DLD1 (cell line): Measurements from ENCODE around the gene DCST2.

Experiments used
- in situ Hi-C: cut with HindIII; loops from 2 replicates; pipeline ENCODE4 v1.10.0; 2017; ENCODE audit warnings: low sequenced_read_pairs

The DCST2 gene

GRCh38 chr1:155070158-155070621 lies 36.6 kb upstream of the DCST2 start:
- in situ Hi-C loops, result no loop called here

- in situ Hi-C loops, result no loop called here
Observed at GRCh38 chr1:155069551-155070157, 36.1 kb upstream of the DCST2 start.

- in situ Hi-C loops, result no loop called here
Observed at GRCh38 chr1:155068599-155068998, 35.0 kb upstream of the DCST2 start.

DNA sequence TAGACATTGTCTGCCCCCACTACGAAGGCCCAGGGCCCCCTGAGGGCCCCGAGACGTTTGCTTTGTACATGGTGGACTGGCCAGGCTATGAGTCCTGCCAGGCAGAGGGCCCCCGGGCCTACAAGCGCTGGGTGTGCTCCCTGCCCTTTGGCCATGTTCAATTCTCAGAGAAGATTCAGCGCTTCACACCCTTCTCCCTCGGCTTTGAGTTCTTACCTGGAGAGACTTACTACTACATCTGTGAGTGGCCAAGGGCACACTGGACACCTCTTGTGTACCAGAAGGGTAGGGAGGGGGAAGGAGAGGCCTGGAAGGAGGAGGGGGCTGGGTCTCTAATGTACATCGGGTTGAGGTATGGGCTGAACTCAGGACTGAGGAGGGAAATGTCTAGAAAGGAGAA lies 33.2 kb upstream of the DCST2 start:
- in situ Hi-C loops, result no loop called here

GRCh38 chr1:155064832-155065429 lies 31.4 kb upstream of the DCST2 start:
- in situ Hi-C loops, result no loop called here

DNA sequence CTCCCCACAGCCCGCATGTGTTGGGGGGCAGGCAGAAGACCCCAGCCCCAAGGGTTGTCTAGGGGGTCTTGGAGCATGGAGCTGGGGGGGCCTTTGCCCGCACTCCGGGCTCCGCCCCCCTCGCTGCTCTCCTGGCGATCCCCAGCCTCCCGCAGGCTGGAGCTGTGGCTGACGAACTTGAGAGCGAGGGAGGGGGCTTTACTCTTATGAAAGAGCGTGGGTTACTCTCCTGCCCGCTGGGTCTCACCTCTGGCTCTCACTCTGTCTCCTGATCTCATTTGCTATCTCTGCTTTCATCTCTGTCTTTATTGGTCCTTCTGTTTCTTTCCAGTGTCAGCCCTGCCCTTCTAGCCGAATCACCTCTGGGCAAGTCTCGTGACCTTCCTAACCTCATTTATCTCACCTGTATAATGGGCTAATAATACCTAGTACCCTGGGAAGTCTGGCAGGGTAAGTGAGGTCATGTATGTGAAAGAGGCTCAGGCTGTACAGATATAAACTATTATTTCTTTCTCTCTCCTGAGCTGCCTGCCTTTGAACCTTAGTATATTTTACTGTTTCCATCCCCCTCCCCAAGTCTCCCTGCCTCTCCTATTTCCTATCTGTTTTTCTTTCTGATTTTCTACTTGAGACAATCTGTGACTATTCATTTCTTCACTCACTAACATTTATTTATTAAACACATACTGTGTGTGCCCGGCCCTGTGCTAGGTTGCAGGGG lies 30.7 kb upstream of the DCST2 start:
- in situ Hi-C loops, result no loop called here

DNA sequence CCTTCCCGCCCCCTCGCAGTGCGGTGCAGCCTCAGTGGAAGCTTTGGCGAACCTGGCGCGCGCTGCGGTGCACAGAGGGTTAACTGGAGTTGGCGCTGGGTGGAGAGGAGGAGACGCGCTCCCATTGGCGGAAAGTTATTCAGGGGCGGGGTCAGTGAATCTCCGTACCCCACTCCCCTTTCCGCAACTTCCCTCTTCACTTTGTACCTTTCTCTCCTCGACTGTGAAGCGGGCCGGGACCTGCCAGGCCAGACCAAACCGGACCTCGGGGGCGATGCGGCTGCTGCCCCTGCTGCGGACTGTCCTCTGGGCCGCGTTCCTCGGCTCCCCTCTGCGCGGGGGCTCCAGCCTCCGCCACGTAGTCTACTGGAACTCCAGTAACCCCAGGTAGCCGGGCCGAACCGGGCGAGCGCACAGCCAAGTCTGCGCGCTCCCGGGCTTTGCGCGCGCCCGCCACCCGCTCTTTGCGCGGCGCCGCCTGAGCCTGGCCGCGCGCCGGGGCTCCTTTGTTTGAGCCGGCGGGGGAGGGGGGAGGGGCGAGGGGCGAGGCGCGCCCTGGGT lies 30.0 kb upstream of the DCST2 start, which contains the start of gene EFNA4:
TSS of gene EFNA4 (plus strand) at position 191 of the 561 bp plus-strand sequence. CDS start at position 275, 84 bp downstream.
- in situ Hi-C loops, result no loop called here

- in situ Hi-C loops, result no loop called here
Observed at GRCh38 chr1:155062702-155063411, 29.3 kb upstream of the DCST2 start.

DNA sequence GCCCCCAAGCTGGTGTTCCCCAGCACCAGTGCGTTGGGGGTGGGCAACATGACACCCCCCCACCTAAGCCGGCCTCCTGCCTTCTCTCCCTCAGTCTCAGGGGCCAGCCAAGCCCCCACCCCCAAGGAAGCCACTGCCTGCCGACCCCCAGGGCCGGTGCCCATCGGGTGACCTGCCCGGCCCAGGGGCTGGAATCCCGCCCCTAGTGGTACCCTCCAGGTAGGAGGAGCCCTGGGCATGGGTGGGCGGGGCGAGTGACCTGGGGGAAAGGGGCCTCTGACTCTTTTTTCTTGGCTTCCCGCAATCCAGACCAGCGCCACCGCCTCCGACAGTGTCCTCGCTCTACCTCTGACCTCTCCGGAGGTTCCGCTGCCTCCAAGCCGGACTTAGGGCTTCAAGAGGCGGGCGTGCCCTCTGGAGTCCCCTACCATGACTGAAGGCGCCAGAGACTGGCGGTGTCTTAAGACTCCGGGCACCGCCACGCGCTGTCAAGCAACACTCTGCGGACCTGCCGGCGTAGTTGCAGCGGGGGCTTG lies 28.6 kb upstream of the DCST2 start:
- in situ Hi-C loops, result no loop called here

DNA sequence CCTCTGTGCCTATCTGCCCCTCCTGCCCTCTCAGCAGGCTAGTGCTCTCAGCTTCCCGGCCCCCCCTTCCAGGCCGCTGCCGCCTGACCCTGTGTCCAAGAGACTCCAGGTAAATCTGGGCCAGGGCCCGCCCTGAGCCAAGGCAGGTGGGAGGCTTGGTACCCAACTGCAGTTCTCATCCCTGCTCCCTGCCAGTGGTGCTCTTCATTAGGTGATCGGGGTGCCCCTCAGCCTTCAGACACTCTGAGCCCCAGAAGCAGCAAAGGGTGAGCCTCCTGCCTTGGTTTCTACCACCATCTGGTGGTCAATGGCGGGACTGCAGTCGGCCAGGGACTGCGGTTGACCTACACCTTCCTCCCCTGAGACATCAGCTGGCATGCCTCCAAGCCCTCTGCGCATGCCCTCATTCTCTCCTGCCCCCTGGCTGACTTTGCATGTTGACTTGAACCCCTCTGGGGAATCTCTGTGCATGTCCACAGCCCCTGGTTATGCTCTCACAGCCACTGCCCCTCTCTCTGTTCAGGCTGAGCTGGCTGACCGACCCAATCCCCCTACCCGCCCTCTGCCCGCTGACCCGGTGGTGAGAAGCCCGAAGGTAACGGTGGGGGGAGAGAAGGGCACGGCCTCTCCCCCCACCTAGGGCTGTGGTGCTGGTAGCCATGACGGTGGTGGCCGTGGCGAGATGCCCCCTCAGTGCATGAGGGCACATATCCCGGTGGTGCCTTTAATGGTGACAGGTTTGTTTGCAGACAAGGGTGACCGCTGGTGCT lies 28.0 kb upstream of the DCST2 start:
- in situ Hi-C loops, result no loop called here

DNA sequence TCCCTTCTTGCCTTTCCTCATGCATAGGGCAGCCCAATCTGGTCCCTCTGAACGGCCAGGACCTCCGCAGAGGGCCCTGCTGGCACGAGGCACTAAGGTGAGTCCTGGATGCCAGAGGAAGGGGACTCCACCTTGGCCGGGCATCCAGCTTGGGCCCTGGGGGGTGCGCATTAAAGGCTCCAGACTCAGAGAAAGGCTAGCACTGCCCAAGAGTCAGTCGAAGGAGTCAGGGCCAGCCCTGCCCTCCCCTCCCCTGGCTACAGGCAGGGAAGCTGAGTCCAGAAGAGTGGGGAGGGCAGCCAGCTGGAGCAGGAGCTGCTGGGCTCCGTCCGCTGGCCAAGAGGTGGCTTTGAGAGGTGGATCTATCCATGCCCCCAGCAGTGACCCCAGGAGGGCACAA lies 27.2 kb upstream of the DCST2 start:
- in situ Hi-C loops, result no loop called here

DNA sequence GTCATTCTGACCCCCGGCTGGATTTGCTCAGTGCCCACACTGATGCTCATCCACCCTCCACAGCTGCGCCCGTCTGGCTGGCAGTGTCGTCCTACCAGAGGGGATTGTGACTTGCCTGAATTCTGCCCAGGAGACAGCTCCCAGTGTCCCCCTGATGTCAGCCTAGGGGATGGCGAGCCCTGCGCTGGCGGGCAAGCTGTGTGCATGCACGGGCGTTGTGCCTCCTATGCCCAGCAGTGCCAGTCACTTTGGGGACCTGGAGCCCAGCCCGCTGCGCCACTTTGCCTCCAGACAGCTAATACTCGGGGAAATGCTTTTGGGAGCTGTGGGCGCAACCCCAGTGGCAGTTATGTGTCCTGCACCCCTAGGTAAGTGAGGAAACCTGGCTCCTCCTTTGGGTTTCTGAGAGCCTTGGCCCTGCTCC lies 24.2 kb upstream of the DCST2 start:
- in situ Hi-C loops, result no loop called here

- in situ Hi-C loops, result no loop called here
Observed at GRCh38 chr1:155057104-155057503, 23.5 kb upstream of the DCST2 start.

DNA sequence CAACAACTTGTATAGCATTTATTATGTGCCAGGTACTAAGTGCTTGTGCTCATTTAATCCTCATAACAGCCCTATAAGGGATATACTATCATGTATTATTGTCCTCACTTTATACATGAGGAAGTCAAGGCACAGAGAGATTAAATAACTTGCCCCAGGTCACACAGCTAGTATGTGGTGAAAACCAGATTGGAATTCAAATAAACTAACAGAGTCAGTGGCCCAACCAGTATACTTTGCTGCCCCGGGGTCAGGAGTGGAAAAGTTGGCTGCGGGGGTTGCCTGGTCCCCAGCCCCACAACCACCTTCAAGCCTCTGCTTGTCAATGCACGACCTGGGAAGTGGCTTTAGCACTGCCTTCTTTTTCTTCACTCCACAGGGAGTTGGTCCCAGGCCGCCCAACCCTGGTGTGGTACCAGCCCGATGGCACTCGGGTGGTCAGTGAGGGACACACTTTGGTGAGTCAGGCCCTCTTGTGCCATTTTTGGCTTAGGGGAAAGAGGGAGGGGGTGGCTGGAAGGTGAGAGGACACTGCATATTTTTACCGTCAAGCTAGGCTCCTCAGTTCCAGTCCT lies 20.0 kb upstream of the DCST2 start:
- in situ Hi-C loops, result no loop called here

- in situ Hi-C loops, result no loop called here
Observed at GRCh38 chr1:155052439-155053395, 19.1 kb upstream of the DCST2 start.

- in situ Hi-C loops, result no loop called here
Observed at GRCh38 chr1:155051777-155052398, 18.3 kb upstream of the DCST2 start.

GRCh38 chr1:155051342-155051776 lies 17.8 kb upstream of the DCST2 start:
- in situ Hi-C loops, result no loop called here
